HepG2 (cell line): ENCODE results near the gene SATB1. TPM values are rescaled to one million over a fixed set of nuclear protein-coding genes. Genes with fewer than 3 reads are reported as not detected.

Experiments used
- ATAC-seq: fragments of 200-7000 bp; cut with Tn5 transposase; 3 replicates; pipeline ENCODE4 v1.9.1; 2020; ENCODE audit warnings: mild to moderate bottlenecking, moderate library complexity
- BruUV-seq: library from RNA; stranded (reverse); fragments of 400-500 nt; replicated peaks from 2 replicates; lab custom pipeline; 2021; lab: Mats Ljungman, UMichigan
- CTCF ChIA-PET: fragments of 300-600 bp; formaldehyde crosslinking; extraction: SDS; loops from one replicate; lab custom pipeline; 2021; ENCODE audit warnings: low total read pairs, inconsistent platforms, low intra/inter-chr PET ratio; lab: Yijun Ruan, JAX
- POLR2A ChIA-PET: fragments of 350-600 bp; sonication (Branson Sonifier 250); formaldehyde crosslinking; loops from one replicate; lab custom pipeline; 2020; ENCODE audit warnings: antibody characterized with exemption, inconsistent platforms; lab: Yijun Ruan, JAX
- DNase-seq: peaks from one replicate; pipeline ENCODE4 v3.0.0-alpha.2; 2015; ENCODE audit warnings: low spot score
- FAIRE-seq: peaks from 3 replicates; lab custom pipeline; 2011; peaks lifted over from hg19 to GRCh38; lab: Jason Lieb, UNC
- H2AFZ ChIP-seq: one replicate; pipeline ENCODE4 v1.6.1; 2011; ENCODE audit warnings: low read length, inconsistent platforms
- H3K27ac ChIP-seq: fragments of 300-600 bp; 3 replicates; pipeline ENCODE4 v1.8.0; 2011; ENCODE audit warnings: mixed run types, mild to moderate bottlenecking, mixed read lengths, low read length, inconsistent platforms; ENCODE audit not compliant: insufficient read depth; ENCODE audit errors: extremely low read length
- H3K27me3 ChIP-seq, 2 experiments: fragments of 200-600 bp in 1 of 2; 2 replicates in 1 of 2; 3 replicates in 1 of 2; pipeline versions ENCODE4 v1.6.0 to v1.8.0; 2011; ENCODE audit warnings: low read length in 2 of 2, mild to moderate bottlenecking in 2 of 2, moderate library complexity in 2 of 2, inconsistent platforms in 1 of 2; ENCODE audit not compliant: insufficient read depth in 2 of 2, control insufficient read depth in 1 of 2
- H3K36me3 ChIP-seq, 2 experiments: fragments of 200-600 bp in 1 of 2; replicated peaks in 1 of 2; 2 replicates in 1 of 2; 3 replicates in 1 of 2; pipeline versions ENCODE4 v1.5.1 to v1.8.0; 2011; ENCODE audit warnings: low read length in 2 of 2, inconsistent platforms in 1 of 2; ENCODE audit not compliant: insufficient read depth in 2 of 2, control insufficient read depth in 1 of 2
- H3K4me1 ChIP-seq: 2 replicates; pipeline ENCODE4 v1.5.1; 2012; ENCODE audit warnings: low read length, inconsistent platforms; ENCODE audit not compliant: insufficient read depth
- H3K4me2 ChIP-seq: 2 replicates; pipeline ENCODE4 v1.6.0; 2011; ENCODE audit warnings: low read depth, low read length, inconsistent platforms
- H3K4me3 ChIP-seq, 3 experiments: fragments of 200-600 bp in 1 of 3; sonication (generic), shearing (Covaris generic) in 1 of 3; replicated peaks in 1 of 3; 2 replicates each; pipeline ENCODE4 v1.5.1; 2011 to 2016; ENCODE audit warnings: low read length in 3 of 3, inconsistent platforms in 2 of 3, low read depth in 2 of 3, mild to moderate bottlenecking in 2 of 3, control low read depth in 1 of 3, mixed read lengths in 1 of 3; ENCODE audit not compliant: insufficient read depth in 1 of 3
- H3K79me2 ChIP-seq: one replicate; pipeline ENCODE4 v1.6.1; 2011; ENCODE audit warnings: low read length, inconsistent platforms; ENCODE audit not compliant: insufficient read depth
- H3K9ac ChIP-seq: 2 replicates; pipeline ENCODE4 v1.6.0; 2011; ENCODE audit warnings: mild to moderate bottlenecking, low read depth, low read length, inconsistent platforms; ENCODE audit not compliant: insufficient read depth
- H3K9me3 ChIP-seq: 2 replicates; pipeline ENCODE4 v1.5.1; 2012; ENCODE audit warnings: mild to moderate bottlenecking, low read length
- H4K20me1 ChIP-seq: 2 replicates; pipeline ENCODE4 v1.6.0; 2011; ENCODE audit warnings: inconsistent platforms, mild to moderate bottlenecking, low read length, moderate library complexity; ENCODE audit not compliant: insufficient read depth
- HIC2 ChIP-seq: sonication (generic); formaldehyde crosslinking; IDR thresholded peaks from 2 replicates; pipeline ENCODE4 v1.9.0; 2022; ENCODE audit warnings: low read depth, missing genetic modification reagents
- MED1 ChIP-seq: sonication (generic); formaldehyde crosslinking; IDR thresholded peaks from 2 replicates; pipeline ENCODE4 v1.4.0; 2020; ENCODE audit warnings: missing genetic modification reagents
- NFKB2 ChIP-seq: sonication (generic); formaldehyde crosslinking; IDR thresholded peaks from 2 replicates; pipeline ENCODE4 v1.4.0; 2020; ENCODE audit warnings: missing genetic modification reagents, borderline replicate concordance
- REPIN1 ChIP-seq: sonication (generic); formaldehyde crosslinking; IDR thresholded peaks from 2 replicates; pipeline ENCODE4 v1.8.0; 2022; ENCODE audit warnings: missing genetic modification reagents, low read depth, mild to moderate bottlenecking, borderline replicate concordance
- RFXAP ChIP-seq: sonication (generic); formaldehyde crosslinking; IDR thresholded peaks from 2 replicates; pipeline ENCODE4 v1.4.0; 2020; ENCODE audit warnings: missing genetic modification reagents, borderline replicate concordance
- SUZ12 ChIP-seq: fragments of 150-350 bp; IDR thresholded peaks from 2 replicates; pipeline ENCODE4 v1.6.1; 2014; ENCODE audit warnings: low read depth, low read length
- THAP7 ChIP-seq: sonication (generic); formaldehyde crosslinking; IDR thresholded peaks from 2 replicates; pipeline ENCODE4 v1.8.1; 2023; ENCODE audit warnings: mild to moderate bottlenecking, missing genetic modification reagents
- ZNF121 ChIP-seq: sonication (generic); formaldehyde crosslinking; IDR thresholded peaks from 2 replicates; pipeline ENCODE4 v1.5.0; 2020; ENCODE audit warnings: mild to moderate bottlenecking, missing genetic modification reagents
- ZNF513 ChIP-seq: sonication (generic); formaldehyde crosslinking; conservative IDR thresholded peaks from 2 replicates; pipeline ENCODE4 v1.5.0; 2020; ENCODE audit warnings: missing genetic modification reagents
- ZNF572 ChIP-seq: sonication (generic); formaldehyde crosslinking; IDR thresholded peaks from 2 replicates; pipeline ENCODE4 v1.5.1; 2020; ENCODE audit warnings: mild to moderate bottlenecking, missing genetic modification reagents
- ZNF710 ChIP-seq: sonication (generic); formaldehyde crosslinking; IDR thresholded peaks from 2 replicates; pipeline ENCODE4 v1.5.0; 2020; ENCODE audit warnings: mild to moderate bottlenecking, missing genetic modification reagents, borderline replicate concordance
- ZNF784 ChIP-seq: sonication (generic); formaldehyde crosslinking; IDR thresholded peaks from 2 replicates; pipeline ENCODE4 v1.5.1; 2020; ENCODE audit warnings: missing genetic modification reagents, mild to moderate bottlenecking, borderline replicate concordance
- WGBS: methylation state at CpG from one replicate; pipeline ENCODE4 v1.1.6; 2017; ENCODE audit warnings: low lambda C conversion rate; 5-methylcytosine and 5-hydroxymethylcytosine counted together
- in situ Hi-C: cut with HindIII; loops from 2 replicates; pipeline ENCODE4 v1.10.0; 2017; ENCODE audit warnings: low pct_unique_long_range_greater_than_20kb; ENCODE audit not compliant: extremely low pct_ligation_motif_present
- intact Hi-C: fragments of 100-400 bp; cut with micrococcal nuclease; formaldehyde crosslinking; loops from one replicate; pipeline ENCODE4 v1.10.0; 2022; ENCODE audit not compliant: unreplicated experiment
- polyA plus RNA-seq, 8 experiments: library from polyadenylated mRNA; depleted of rRNA in 3 of 8; stranded (reverse) in 7 of 8; unstranded in 1 of 8; fragments of >200 nt; fragmentation: Illumina TruSeq in 4 of 8; extraction: Trizol in 4 of 8; gene quantifications; 2 replicates each; pipeline versions ENCODE4 v1.2.1 to v1.2.3, GENCODE V29; 2011 to 2016; ENCODE audit warnings: low read depth in 4 of 8, missing spikeins in 1 of 8, mixed read lengths in 1 of 8; ENCODE audit not compliant: insufficient read depth in 1 of 8
- total RNA-seq, 5 experiments: library from RNA; depleted of rRNA; stranded (reverse); fragments of >200 nt; fragmentation: Illumina TruSeq; extraction: Trizol; gene quantifications; 2 replicates each; pipeline ENCODE4 v1.2.3, GENCODE V29; 2016; ENCODE audit warnings: low read depth in 1 of 5

SATB1 gene
- total and polyA plus RNA-seq, 2 of the 13 experiments (the other 11 are each of a cell fraction or from before 2014, with no cell fraction given) = 0.03 TPM; not detected in 1

GRCh38 chr3:18426597-18427193, 1.6 kb upstream of the SATB1 start:
- Histone ChIP-seq H3K4me1 (peaks cover 11% of the 10 kb centered on the region), H3K4me2 (no peak overlapping the region), H3K79me2 (no peaks in the 10 kb centered on the region), H2AFZ (no peak overlapping the region), H3K27me3 (peaks cover 3 to 33% of the 10 kb centered on the region in 2 experiments), H3K9ac (no peak overlapping the region), H3K9me3 (no peaks in the 10 kb centered on the region), H3K36me3 (no peaks in the 10 kb centered on the region), H4K20me1 (no peaks in the 10 kb centered on the region), H3K27ac (no peak overlapping the region), H3K4me3 (no peak overlapping the region)
- FAIRE-seq = no peak
- intact Hi-C loops = no loop called here
- no peak for ATAC-seq
- POLR2A ChIA-PET = no interaction called here
- 0% methylated on average over 3 of the region's 3 CpGs for WGBS
- DNase-seq = no peak
- CTCF ChIA-PET = no interaction called here
- TF ChIP-seq THAP7 (CRISPR knock-in tag) = no peak
- TF ChIP-seq HIC2 (CRISPR knock-in tag) = no peak
- no peak for TF ChIP-seq REPIN1
- TF ChIP-seq ZNF710 (CRISPR knock-in tag) = no peak
- no peak for TF ChIP-seq MED1 (CRISPR knock-in tag)
- TF ChIP-seq RFXAP = no peak
- TF ChIP-seq SUZ12 = no peak
- TF ChIP-seq ZNF784 (CRISPR knock-in tag) = no peak
- no peak for TF ChIP-seq ZNF513
- no peak for TF ChIP-seq ZNF572 (CRISPR knock-in tag)
- TF ChIP-seq NFKB2 (CRISPR knock-in tag) = no peak
- TF ChIP-seq ZNF121 (CRISPR knock-in tag) = no peak
- BruUV-seq = no TSS peak
- in situ Hi-C loops = no loop called here
